ENCODE measurements around the gene FKBP4.

Gene FKBP4

DNA sequence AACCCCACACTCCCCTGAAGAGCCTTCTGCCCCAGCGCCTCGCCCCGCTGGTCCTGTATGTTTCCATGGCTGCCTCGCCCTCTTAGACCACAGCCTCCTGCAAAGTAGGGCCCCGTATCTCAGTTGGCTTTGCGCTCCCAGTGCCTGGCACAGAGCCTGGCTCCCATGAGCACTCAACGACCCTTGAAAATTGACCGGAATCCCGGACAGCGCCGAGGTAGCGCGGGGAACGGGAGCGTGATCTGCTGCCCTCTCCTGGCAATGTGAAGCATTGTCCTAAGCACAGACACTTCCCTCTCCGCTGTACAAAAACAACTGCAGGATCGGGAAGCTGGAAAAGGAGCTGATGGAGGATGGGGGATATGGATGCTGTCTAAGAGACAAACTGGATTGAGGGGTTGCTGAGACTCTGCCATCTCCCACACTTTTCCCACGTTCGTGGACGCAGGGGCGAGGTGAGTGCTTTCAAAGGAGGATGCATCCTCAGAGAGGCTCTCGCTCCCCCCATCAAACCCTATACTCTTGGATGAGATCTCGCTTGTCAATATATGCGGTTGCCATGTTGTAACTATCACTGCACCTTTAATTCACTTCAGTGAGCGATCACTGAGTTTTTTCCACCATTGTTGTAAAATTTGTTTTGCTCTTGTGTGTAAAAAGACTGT is 10.7 kb upstream of the FKBP4 start:
- FAIRE-seq, result no peak

DNA sequence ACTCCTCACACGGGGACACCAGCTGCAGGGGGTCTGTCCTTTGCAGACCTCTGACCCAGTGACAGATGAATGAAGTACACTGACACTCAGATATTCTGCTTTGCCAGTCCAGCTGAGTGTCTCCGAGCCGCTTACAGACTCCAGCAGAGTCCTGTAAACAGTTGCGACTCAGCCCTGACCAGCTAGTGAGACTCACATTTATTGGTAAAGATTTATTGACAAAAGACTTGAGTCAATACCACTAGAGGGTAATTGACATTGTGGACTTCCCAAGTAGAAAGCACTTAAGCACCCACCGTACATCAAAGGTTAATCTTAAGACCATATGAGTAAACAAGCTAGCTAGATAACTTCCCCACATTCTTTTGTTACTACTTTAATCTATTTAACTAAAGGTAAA is 9.8 kb upstream of the FKBP4 start:
- FAIRE-seq, result no peak

DNA sequence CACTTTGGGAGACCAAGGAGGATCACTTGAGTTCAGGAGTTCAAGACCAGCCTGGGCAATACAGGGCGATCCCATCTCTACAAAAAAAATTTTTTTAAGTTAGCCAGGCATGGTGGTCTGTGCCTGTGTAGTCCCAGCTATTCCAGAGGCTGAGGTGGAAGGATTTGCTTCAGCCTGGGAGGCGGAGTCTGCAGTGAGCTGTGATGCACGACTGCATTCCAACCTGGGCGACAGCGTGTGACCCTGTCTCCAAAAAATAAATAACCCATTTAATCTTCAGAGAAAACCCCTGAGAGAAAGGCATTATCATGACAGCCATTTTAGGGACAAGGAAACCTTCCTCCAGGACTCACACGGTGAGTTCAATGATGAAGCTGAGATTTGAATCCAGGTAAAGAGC is 3.7 kb upstream of the FKBP4 start:
- no peak for FAIRE-seq

DNA sequence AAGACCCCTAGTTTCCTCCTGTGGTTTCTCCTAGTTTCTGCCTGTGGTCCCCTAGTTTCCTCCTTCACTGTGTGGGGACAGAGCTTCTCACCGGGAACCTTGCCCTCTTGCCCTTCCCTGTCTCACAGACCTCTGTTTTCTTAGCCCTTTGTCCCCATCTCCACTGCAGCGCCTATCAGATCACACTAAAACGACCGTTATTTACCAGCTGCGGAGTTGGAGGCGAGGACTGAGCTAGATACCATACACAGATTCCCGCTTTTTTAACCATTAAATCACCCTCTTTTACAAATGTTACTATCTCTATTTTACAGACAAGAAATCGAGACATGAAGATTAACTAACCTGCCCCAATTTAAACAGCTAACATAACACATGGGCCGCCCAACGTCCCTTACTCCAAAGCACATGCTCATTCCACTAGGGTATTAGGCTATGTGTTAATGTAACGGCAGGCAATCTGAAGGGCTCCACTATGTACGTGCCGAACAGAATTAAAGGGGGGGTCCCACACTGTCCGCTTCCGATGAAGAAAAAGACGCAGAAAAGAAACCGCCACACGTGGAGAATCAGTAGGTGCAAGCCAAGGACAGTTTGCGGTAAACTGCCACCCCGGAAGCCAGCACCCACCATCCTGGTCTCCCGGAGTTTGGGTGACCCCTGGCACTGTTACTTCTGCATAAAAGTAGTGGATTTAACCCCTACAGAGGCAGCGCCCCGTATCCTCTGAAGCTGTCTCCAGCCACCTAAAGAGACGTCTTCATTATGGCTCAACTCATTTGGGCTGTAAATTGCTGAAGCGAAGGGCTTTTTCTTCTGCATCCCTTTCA is 1.9 kb upstream of the FKBP4 start:
- no peak for FAIRE-seq

DNA sequence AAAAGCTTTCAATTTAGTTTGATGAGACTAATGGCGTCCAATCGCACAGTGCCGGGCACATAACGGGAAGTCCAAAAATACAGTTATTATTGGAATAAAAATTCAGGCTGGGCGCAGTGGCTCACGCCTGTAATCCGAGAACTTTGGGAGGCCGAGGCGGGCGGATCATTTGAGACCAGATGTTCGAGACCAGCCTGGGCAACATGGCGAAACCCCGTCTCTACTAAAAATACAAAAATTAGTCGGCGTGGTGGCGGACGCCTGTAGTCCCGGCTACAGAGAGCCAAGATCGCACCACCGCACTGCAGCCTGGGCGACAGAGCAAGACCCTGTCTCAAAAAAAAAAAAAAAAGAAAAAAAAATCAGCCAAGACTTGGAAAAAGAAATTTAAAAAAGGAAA is 1.2 kb upstream of the FKBP4 start:
- FAIRE-seq, result no peak

DNA sequence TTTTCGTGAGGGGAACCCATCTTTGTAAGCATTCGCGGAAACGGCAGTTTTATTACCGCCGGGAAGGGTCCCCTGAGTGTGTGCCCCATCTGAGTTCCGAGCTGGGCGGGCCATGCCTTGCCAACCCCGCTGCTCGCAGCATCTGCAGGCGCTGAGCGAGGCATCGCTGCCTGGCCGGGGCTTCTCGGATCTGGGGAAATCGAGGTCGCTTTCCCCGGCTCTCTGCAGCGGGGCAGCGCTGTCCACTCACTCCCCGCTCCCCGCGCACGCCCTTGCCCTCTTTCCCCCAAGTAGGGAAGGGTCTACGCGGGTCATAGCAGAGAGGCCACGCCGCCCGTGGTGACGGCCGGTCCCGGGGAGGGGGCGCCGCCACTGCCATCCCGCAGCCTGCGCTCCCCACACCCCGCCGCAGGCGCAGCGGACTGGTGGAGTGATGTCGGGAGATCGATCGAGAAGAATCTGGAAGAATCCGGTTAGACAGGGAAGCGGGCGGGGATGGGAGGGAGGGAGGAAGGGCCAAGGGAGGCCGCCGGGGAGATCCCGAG is 507 bp upstream of the FKBP4 start:
- FAIRE-seq, result no peak

DNA sequence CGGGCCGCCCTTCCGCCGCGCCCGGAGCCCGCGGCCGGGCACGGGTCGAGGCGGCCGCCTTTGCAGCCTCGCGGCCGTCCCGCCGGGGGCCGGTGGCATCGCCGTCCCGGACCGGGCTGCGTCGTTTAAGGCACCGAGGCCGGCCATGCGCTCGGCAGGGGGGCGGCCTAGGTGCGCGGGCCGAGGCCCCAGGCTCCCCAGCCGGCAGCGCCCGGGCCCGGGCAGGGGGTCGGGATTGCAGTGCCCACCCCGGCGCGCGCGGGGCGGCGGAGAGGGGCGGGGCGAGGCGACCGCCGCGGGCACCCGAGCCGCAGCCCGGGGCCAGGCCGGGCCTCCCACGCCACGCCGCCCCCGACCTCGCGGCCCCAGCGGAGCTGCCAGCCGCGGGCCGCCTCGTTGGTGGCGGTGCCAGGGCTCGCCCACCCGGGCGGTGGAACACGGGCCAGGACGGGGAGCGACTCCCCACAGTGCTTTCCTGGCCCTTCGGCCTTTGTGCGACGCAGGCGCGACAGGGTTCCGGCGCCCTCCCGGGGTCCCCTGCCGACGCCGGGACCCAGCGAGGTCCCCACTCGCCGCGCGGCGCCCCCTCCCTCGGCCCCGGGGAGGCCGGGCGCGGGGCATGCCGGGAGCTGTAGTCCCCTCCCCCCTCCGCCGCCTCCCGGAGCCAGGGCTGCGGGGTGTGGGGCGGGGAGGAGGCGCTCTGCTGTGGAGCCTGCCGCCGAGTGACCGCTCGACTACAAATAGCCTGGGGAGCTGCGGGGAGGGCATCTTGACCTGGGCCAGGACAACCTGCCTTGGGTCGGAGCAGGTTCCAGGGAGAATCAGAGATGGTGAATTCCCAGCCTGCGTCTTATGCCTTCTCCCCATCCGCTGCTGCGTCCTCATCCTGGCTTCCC is 769 bp downstream of the FKBP4 start:
- no peak for FAIRE-seq

DNA sequence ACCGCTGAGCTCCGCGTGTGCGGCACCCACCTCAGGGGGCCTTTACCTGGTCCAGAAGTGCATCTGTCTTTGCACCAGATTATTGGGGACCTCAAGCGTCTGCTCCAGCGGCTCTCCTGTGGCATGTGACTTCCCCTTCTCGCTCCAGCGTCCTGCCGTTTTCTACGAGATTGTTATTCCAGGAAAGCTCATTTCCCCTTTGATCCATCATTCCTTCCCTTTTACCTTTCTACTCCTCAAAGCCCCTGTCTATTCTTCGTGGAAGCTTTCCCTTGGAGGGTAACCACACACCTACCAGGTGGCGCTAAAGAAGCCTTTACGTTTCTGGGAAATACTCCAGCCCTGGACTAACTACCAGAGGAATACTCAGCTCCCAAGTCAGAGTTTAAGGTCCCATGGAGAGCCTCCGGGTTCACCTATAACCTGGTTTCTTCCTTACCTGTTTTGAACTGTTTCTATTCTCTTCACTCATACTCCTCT is 1.5 kb downstream of the FKBP4 start:
- FAIRE-seq, result no peak

DNA sequence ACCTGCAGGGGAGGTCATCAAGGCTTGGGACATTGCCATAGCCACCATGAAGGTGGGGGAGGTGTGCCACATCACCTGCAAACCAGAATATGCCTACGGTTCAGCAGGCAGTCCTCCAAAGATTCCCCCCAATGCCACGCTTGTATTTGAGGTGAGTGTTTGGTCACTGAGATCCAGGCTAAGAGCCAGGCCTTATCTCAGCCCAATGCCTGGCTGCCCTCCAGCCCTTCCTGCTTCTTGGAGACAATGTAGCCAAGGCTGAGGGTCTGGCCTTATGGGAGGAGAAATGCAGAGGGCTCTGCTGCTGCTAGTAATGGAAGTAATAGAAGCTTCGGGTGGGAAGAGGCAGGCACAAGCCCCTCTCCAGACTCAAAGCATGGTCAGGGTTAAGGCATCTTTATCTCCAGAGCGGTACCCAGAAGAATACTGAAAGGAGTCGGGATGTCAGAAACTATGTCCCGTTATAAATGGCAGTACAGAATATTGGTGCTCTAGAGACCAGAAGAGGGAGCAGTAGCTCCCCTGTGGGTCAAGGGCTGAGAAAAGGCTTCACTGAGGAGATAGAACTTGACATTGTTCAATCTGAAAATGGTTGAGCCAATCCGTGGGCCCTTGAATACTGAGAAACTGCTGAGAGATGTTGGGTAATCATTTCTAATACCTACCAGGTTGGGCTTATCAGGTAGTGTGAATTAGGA is 3.1 kb downstream of the FKBP4 start:
- no peak for FAIRE-seq

DNA sequence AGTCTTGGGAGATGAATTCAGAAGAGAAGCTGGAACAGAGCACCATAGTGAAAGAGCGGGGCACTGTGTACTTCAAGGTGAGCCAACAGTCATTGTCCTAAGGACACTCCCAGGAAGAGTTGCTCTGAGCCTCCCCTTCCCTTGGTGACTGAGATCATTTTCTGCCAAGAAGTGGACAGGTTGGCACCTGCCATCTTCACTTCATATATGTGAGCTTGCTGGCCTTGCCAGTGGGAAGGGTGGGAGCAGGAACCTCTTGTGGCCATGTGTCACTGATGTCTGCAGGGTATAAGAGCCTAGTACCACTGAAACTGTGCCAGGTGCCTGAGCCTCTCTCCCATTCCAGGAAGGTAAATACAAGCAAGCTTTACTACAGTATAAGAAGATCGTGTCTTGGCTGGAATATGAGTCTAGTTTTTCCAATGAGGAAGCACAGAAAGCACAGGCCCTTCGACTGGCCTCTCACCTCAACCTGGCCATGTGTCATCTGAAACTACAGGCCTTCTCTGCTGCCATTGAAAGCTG is 5.3 kb downstream of the FKBP4 start:
- FAIRE-seq, result no peak

DNA sequence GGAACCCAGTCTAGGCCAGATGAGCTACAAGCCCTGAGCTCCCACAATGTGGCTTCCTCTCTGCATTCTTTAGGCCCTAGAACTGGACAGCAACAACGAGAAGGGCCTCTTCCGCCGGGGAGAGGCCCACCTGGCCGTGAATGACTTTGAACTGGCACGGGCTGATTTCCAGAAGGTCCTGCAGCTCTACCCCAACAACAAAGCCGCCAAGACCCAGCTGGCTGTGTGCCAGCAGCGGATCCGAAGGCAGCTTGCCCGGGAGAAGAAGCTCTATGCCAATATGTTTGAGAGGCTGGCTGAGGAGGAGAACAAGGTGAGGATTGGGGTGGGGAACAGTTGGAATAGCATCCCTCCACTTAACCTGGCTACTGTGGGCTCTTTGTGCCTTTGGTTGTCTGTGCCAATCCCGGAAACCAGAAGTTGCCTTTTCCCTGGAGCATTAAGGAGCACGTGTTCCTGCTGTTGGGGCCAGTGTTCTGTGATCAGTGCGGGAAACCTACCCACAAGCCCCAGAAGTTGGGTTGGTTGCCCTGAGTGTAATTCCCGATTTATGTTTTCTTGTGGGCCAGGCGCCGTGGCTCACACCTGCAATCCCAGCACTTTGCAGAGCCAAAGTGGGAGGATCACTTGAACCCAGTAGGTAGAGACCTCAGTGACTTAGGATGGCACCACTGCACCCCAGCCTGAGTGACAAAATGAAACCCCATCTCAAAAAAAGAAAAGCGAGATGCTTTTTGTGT is 6.4 kb downstream of the FKBP4 start:
- no peak for FAIRE-seq

DNA sequence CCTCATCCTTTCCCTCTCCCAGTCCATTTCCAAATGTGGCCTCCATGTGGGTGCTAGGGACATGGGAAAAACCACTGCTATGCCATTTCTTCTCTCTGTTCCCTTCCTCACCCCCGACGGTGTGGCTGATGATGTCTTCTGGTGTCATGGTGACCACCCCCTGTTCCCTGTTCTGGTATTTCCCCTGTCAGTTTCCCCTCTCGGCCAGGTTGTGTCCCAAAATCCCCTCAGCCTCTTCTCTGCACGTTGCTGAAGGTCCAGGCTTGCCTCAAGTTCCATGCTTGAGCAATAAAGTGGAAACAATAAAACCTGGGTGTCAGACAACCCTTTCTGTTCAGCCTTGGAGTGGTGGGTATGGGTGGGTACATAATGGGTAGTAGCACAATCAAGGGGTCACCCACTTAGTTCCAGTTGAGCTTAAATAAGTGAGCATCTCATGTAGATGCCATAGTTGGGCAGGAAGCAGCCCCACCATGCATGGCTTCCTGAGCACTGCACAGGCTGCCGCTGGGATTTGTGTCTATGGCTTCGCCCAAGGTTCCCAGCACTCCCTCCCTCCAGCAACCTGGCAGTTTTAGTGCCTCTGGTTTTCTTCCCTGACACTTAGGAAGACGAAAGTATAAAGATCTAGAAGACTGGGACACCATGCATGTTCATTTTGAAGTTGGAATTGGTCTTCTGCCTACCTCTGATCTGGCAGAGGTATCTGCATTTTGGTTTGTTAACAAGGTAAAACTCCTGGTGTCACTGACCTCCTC is 9.0 kb downstream of the FKBP4 start:
- no peak for FAIRE-seq

DNA sequence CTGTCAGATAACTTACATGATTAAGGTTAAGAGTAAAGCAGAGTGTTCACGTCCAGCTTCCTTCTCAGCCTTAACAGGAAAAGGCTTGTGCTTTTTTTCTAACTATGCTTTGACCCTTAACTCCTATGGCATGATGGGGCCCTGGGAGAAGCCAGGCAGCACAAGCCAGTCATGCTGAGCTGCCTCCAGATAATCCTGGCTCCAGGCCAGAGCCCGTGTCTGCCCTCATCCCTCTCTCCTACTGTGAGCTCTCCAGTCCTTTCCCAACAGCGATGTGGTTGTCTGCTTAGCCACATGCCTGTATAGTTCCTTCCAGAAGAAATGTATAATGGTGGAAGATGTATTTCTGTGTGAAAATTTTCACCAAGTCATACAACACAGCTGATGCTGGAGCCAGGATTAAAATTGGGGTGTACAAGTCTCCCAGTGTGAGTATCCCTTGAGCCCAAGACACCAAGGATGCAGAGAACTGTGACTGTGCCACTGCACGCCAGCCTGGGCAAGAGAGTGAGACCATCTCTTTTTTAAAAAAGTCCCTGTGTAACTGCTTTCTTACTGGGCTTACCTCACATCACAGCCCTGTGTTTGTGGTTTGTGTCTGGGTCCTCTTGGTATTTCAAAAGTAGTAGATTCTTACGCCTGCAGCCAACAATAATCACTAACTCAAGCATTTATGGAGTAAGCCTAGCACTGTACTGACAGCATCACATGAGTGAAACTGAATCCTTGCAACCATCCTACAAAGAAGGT is 9.8 kb downstream of the FKBP4 start:
- FAIRE-seq, result no peak

DNA sequence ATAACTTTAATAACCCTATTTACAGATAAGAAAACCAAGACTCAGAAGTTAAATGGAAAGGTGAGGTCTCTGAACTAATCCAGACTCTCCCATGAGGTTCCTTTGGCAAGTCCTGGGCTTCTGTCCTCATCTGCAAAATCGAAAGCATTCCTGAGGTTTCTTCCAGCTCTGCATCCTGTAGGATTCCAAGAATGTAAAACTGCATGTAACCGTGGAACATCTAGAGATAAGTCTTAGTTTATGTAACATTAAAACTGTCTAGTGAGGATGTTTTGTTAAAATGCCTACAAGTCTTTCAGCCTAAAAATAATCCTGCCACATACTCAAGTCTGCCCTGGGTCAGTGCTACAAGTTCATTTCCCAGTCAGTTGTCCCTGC is 10.4 kb downstream of the FKBP4 start:
- FAIRE-seq, result no peak

DNA sequence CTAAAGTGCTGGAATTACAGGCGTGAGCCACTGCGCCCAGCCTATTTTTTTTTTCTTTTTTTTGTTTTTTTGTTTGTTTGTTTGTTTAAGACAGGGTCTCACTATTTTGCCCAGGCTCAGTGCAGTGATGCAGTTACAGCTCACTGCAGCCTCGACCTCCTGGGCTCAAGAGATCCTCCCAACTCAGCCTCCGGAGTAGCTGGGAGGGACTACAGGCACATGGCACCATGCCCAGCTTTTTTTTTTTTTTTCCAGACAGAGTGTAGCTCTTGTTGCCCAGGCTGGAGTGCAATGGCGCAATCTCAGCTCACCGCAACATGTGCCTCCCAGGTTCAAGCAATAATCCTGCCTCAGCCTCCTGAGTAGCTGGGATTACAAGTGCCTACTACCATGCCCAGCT is 11.9 kb downstream of the FKBP4 start:
- no peak for FAIRE-seq

DNA sequence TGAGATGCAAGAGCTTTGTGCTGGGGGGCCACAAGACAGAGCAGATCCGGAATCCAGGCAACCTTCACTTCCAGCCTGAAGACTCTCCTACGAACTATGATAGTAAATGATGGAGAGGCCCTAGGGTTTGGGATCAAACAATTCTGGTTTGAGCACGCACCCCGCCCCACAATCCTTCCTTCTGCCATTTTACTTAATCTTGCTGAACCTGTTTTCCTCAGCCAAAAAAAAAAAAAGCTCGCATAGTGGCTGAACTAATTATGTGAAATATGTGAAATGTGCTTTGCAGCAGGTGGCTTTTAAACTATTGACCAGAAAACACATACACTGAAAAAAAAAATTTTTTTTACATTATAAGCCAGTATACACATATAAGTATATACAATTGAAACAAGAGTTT is 17.0 kb downstream of the FKBP4 start:
- FAIRE-seq, result no peak

DNA sequence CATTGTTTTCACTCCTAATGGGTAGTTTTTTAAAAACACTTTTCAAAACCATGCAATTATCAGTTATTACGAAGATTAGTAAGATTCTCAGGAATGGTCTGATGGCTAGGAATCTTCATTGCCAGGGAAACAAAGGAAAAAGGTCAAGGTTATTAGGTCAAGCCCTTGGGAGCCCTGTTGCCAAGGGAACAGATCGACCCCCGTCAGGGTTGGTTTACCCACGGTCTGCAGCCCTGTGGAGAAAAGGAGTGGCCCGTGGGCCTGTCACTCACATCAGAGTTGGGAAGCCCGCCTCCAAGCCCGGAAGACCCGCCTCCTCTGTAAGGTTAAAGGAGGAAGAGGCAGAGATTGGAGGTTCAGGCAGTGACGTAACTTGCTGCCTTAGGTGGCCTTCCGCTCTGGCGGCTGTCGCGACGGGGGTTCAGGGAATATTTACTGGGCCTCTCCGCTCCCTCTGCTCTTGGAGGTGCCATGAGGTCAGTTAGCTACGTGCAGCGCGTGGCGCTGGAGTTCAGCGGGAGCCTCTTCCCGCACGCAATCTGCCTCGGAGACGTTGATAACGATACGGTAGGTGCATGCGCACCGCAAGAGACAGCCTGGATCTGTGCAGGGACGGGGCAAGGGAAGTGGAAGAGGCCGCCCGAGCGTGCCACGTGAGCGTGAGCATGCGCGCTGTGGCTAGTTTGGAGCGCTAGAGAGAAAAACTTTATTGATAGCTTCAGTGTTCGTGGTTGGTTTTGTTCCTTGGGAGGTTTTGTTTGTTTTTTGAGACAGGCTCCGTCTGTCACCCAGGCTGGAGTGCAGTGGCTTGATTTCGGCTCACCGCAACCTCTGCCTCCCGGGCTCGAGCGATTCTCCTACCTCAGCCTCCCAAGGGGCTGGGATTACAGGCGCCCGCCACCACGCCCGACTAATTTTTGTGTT is 17.8 kb downstream of the FKBP4 start, which contains the start of gene ITFG2:
Gene ITFG2, plus strand, starts transcription at position 379 of the 924 bp plus-strand sequence. Its CDS starts 93 bp downstream, at position 472.
- FAIRE-seq, result peak; percentile 90
